ENCODE data around the gene MRTFA. TPM values are rescaled to one million over a fixed set of nuclear protein-coding genes. Genes with fewer than 3 reads are reported as not detected.

MRTFA gene
- total and polyA plus RNA-seq, 12 donors = 12.3 to 141 (median 41.6) TPM

- DNase-seq = peak in 1 of 7 donors; percentile 23
- TF ChIP-seq POLR2A (IDR thresholded peaks at IDR 0.05) (no peak), CTCF (IDR thresholded peaks at IDR 0.05) (no peak)
- 77 to 97% (median 90%) methylated on average over 2 of the region's 2 CpGs for WGBS, 4 donors
These were observed 245.1 kb downstream of the MRTFA start for GRCh38 chr22:40391417-40391816.

GRCh38 chr22:40388231-40388630, 248.3 kb downstream of the MRTFA start:
- TF ChIP-seq CTCF (IDR thresholded peaks at IDR 0.05) (no peak), POLR2A (IDR thresholded peaks at IDR 0.05) (no peak)
- H3K4me3 ChIP-seq = no peak overlapping the region
- no peaks in the 10 kb centered on the region for H3K36me3 ChIP-seq (replicated peaks in 1 of 2)
- H3K4me1 ChIP-seq (replicated peaks in 1 of 2) = peaks cover 4 to 20% of the 10 kb centered on the region in 2 donors
- intact Hi-C loops (cut with DNase I) = no loop called here
- H3K27ac ChIP-seq = no peak overlapping the region
- 76 to 86% (median 83%) methylated on average over 4 of the region's 4 CpGs for WGBS, 4 donors
- no peak for DNase-seq
- H3K27me3 ChIP-seq = no peaks in the 10 kb centered on the region
- no peaks in the 10 kb centered on the region for H3K9me3 ChIP-seq (replicated peaks in 1 of 3)

More at GRCh38 chr22:40391417-40391816, 245.1 kb downstream of the MRTFA start:
- H3K27me3 ChIP-seq = no peaks in the 10 kb centered on the region
- no peaks in the 10 kb centered on the region for H3K36me3 ChIP-seq (replicated peaks in 1 of 2)
- H3K9me3 ChIP-seq (replicated peaks in 1 of 3) = no peaks in the 10 kb centered on the region
- intact Hi-C loops (cut with DNase I) = no loop called here
- no peaks in the 10 kb centered on the region for H3K4me1 ChIP-seq (replicated peaks in 1 of 2)
- no peak overlapping the region for H3K27ac ChIP-seq
- no peak overlapping the region for H3K4me3 ChIP-seq

- Histone ChIP-seq H3K9me3 (replicated peaks in 1 of 3) (no peaks in the 10 kb centered on the region), H3K27ac (no peak overlapping the region), H3K4me1 (replicated peaks in 1 of 2) (peaks cover 4 to 21% of the 10 kb centered on the region in 2 donors), H3K36me3 (replicated peaks in 1 of 2) (no peaks in the 10 kb centered on the region), H3K27me3 (no peaks in the 10 kb centered on the region), H3K4me3 (no peak overlapping the region)
- TF ChIP-seq POLR2A (IDR thresholded peaks at IDR 0.05) (no peak), CTCF (IDR thresholded peaks at IDR 0.05) (no peak)
- no peak for DNase-seq
- WGBS, 4 donors = 65 to 73% (median 67%) methylated on average over 5 of the region's 5 CpGs
- intact Hi-C loops (cut with DNase I) = no loop called here
These were observed 248.8 kb downstream of the MRTFA start for GRCh38 chr22:40387746-40388145.

GRCh38 chr22:40385036-40385782, 251.3 kb downstream of the MRTFA start:
- TF ChIP-seq CTCF (IDR thresholded peaks at IDR 0.05) (no peak), POLR2A (IDR thresholded peaks at IDR 0.05) (no peak)

More at GRCh38 chr22:40385036-40385782, 251.3 kb downstream of the MRTFA start:
- Histone ChIP-seq H3K9me3 (replicated peaks in 1 of 3) (no peaks in the 10 kb centered on the region), H3K36me3 (replicated peaks in 1 of 2) (no peaks in the 10 kb centered on the region), H3K27ac (no peak overlapping the region), H3K27me3 (no peaks in the 10 kb centered on the region), H3K4me3 (no peak overlapping the region), H3K4me1 (replicated peaks in 1 of 2) (peaks cover 4 to 21% of the 10 kb centered on the region in 2 donors)
- intact Hi-C loops (cut with DNase I) = no loop called here
- WGBS, 4 donors = 73 to 78% (median 77%) methylated on average over 10 of the region's 10 CpGs
- DNase-seq = no peak

Data from adrenal gland (tissue), 12 donors.